ENCODE measurements around the gene PAM16. TPM values are rescaled to one million over a fixed set of nuclear protein-coding genes. Genes with fewer than 3 reads are reported as not detected.

PAM16 gene
- total RNA-seq, 1 donor: 17.4 TPM

DNA sequence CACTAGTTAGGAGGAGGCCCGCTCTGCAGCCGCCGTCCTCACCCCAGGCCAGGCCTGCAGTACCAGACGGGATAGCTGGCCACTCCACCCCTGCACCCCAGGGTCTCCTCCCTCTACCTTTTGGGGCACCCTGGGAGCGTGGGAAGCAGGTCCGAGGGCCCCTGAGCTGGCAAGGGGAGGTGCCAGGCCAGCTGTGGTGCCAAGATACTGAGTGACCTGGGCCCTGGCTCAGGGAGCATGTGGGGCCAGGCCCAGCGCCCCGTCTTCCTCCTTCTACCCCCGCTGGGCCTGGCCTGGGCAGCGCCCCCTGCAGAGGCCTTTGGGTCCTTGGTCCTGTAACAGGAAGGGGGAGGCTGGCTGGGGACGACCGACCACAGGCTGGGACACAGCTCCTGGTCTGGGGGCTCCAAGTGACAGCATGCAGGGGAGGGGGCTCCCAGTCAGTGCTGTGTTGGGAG is 13.0 kb downstream of the PAM16 start:
- Histone ChIP-seq H3K4me1 (ENCODE audit: insufficient read depth, low read length) (peaks cover 4% of the 10 kb centered on the region), H3K27me3 (ENCODE audit: insufficient read depth, low read length) (no peaks in the 10 kb centered on the region), H3K4me3 (ENCODE audit: insufficient read depth, low read length) (no peak overlapping the region), H4K20me1 (ENCODE audit: insufficient read depth, low read length) (peaks cover 17% of the 10 kb centered on the region), H3K27ac (ENCODE audit: low read depth, low read length) (no peak overlapping the region), H2AFZ (ENCODE audit: low read length) (no peak overlapping the region), H3K9me3 (ENCODE audit: low read depth, low read length) (no peaks in the 10 kb centered on the region), H3K36me3 (ENCODE audit: insufficient read depth, low read length) (peaks cover 38% of the 10 kb centered on the region), H3K4me2 (ENCODE audit: insufficient read depth, low read length) (no peak overlapping the region), H3K79me2 (ENCODE audit: insufficient read depth, low read length) (peaks cover 49% of the 10 kb centered on the region)
- TF ChIP-seq, protein P1, sequence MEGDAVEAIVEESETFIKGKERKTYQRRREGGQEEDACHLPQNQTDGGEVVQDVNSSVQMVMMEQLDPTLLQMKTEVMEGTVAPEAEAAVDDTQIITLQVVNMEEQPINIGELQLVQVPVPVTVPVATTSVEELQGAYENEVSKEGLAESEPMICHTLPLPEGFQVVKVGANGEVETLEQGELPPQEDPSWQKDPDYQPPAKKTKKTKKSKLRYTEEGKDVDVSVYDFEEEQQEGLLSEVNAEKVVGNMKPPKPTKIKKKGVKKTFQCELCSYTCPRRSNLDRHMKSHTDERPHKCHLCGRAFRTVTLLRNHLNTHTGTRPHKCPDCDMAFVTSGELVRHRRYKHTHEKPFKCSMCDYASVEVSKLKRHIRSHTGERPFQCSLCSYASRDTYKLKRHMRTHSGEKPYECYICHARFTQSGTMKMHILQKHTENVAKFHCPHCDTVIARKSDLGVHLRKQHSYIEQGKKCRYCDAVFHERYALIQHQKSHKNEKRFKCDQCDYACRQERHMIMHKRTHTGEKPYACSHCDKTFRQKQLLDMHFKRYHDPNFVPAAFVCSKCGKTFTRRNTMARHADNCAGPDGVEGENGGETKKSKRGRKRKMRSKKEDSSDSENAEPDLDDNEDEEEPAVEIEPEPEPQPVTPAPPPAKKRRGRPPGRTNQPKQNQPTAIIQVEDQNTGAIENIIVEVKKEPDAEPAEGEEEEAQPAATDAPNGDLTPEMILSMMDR (IDR thresholded peaks at IDR 0.05; ENCODE audit: extremely low read depth, low read depth, low read length): no peak
- DNase-seq (ENCODE audit: insufficient read length, low spot score, missing footprints): no peak

DNA sequence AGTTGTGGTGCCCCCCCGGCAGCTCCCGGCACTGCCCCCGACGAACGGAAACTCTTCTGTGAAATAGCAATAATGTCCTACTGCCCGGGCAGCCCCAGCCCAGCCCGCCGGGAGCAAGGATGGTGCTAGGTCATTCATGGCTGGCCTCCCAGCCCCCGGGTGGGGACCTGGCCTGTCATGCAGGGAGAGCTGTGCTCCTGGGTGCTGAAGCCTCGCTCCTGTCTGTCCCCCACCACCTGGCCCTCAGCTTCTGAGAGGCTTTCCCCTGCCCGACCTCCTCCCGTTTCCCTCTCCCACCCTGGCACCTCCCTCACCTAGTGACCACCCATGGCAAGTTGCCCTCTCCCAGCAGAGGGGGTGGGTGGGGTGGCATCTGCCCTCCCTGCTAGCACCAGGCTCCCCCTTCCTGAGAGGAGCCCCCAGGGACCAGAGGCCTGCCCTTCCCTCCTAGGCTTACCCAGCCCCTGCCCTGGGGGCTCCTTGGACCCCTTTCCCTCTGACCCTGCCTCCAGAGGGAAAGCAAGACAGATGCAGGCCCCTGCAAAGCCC is 13.5 kb downstream of the PAM16 start:
- Histone ChIP-seq H4K20me1 (ENCODE audit: insufficient read depth, low read length) (peaks cover 16% of the 10 kb centered on the region), H2AFZ (ENCODE audit: low read length) (no peak overlapping the region), H3K79me2 (ENCODE audit: insufficient read depth, low read length) (peaks cover 49% of the 10 kb centered on the region), H3K4me1 (ENCODE audit: insufficient read depth, low read length) (no peaks in the 10 kb centered on the region), H3K27me3 (ENCODE audit: insufficient read depth, low read length) (no peaks in the 10 kb centered on the region), H3K27ac (ENCODE audit: low read depth, low read length) (no peak overlapping the region), H3K4me3 (ENCODE audit: insufficient read depth, low read length) (no peak overlapping the region), H3K36me3 (ENCODE audit: insufficient read depth, low read length) (peaks cover 41% of the 10 kb centered on the region), H3K4me2 (ENCODE audit: insufficient read depth, low read length) (no peak overlapping the region), H3K9me3 (ENCODE audit: low read depth, low read length) (no peaks in the 10 kb centered on the region)
- DNase-seq (ENCODE audit: insufficient read length, low spot score, missing footprints): no peak
- TF ChIP-seq, protein P1 (IDR thresholded peaks at IDR 0.05; ENCODE audit: extremely low read depth, low read depth, low read length): no peak

GRCh38 chr16:4336701-4337539 is 14.2 kb downstream of the PAM16 start:
- DNase-seq (ENCODE audit: insufficient read length, low spot score, missing footprints): no peak
- Histone ChIP-seq H3K27ac (ENCODE audit: low read depth, low read length) (no peak overlapping the region), H3K4me2 (ENCODE audit: insufficient read depth, low read length) (no peak overlapping the region), H3K79me2 (ENCODE audit: insufficient read depth, low read length) (peaks cover 51% of the 10 kb centered on the region), H4K20me1 (ENCODE audit: insufficient read depth, low read length) (peaks cover 21% of the 10 kb centered on the region), H2AFZ (ENCODE audit: low read length) (no peak overlapping the region), H3K27me3 (ENCODE audit: insufficient read depth, low read length) (no peaks in the 10 kb centered on the region), H3K4me1 (ENCODE audit: insufficient read depth, low read length) (no peaks in the 10 kb centered on the region), H3K36me3 (ENCODE audit: insufficient read depth, low read length) (peaks cover 41% of the 10 kb centered on the region), H3K4me3 (ENCODE audit: insufficient read depth, low read length) (no peak overlapping the region), H3K9me3 (ENCODE audit: low read depth, low read length) (no peaks in the 10 kb centered on the region)
- TF ChIP-seq, protein P1 (IDR thresholded peaks at IDR 0.05; ENCODE audit: extremely low read depth, low read depth, low read length): no peak

Measured in osteoblast (primary cell).